Loucy (cell line): ENCODE results near the gene PIKFYVE.

ENCODE experiments used
- CTCF ChIP-seq: fragments of 200-600 bp; sonication (generic); conservative IDR thresholded peaks from 2 replicates; pipeline ENCODE4 v1.5.1; 2014; ENCODE audit warnings: mild to moderate bottlenecking, antibody characterized with exemption, low read length
- EZH2phosphoT487 ChIP-seq: fragments of 200-600 bp; IDR thresholded peaks from 2 replicates; pipeline ENCODE4 v1.6.1; 2018; ENCODE audit warnings: antibody characterized with exemption, mild to moderate bottlenecking, moderate library complexity, borderline replicate concordance

GRCh38 chr2:208379192-208379591 lies 113.1 kb downstream of the PIKFYVE start:
- TF ChIP-seq CTCF, result no peak
- TF ChIP-seq EZH2phosphoT487, result no peak
